CD4-positive, alpha-beta T cell (primary cell): ENCODE data around the gene REEP6. TPM values are rescaled to one million over a fixed set of nuclear protein-coding genes. Genes with fewer than 3 reads are reported as not detected.

Experiments
- ATAC-seq: fragments of 200-7000 bp; cut with Tn5 transposase; one replicate; pipeline ENCODE4 v1.10.0; 2022; ENCODE audit warnings: mild to moderate bottlenecking; ENCODE audit not compliant: poor library complexity
- CTCF ChIA-PET: fragments of 350-600 bp; sonication (Branson Sonifier 250); formaldehyde crosslinking; loops from one replicate; lab custom pipeline; 2021; ENCODE audit warnings: antibody characterized with exemption, inconsistent platforms; lab: Charles Lee
- POLR2A ChIA-PET: fragments of 350-600 bp; sonication (Branson Sonifier 250); formaldehyde crosslinking; loops from one replicate; lab custom pipeline; 2021; ENCODE audit warnings: antibody characterized with exemption, inconsistent platforms; lab: Charles Lee
- DNase-seq, 14 experiments: peaks; one replicate each; pipeline ENCODE4 v3.0.0-alpha.2; 2013 to 2020; ENCODE audit warnings: mixed read lengths in 2 of 14
- H3K27ac ChIP-seq, 2 donors: one replicate each; pipeline versions ENCODE4 v1.5.1 to v1.7.0; 2013; ENCODE audit warnings: low read length in 2 of 2, low read depth in 1 of 2, mild to moderate bottlenecking in 1 of 2
- H3K27me3 ChIP-seq, 2 experiments: 1 replicate in 1 of 2; 2 replicates in 1 of 2; pipeline versions ENCODE4 v1.6.1 to v1.7.0; 2013; ENCODE audit warnings: low read length in 2 of 2, control low read depth in 1 of 2, mild to moderate bottlenecking in 1 of 2, moderate library complexity in 1 of 2; ENCODE audit not compliant: insufficient read depth in 2 of 2, control insufficient read depth in 1 of 2
- H3K36me3 ChIP-seq: one replicate; pipeline ENCODE4 v1.6.1; 2013; ENCODE audit warnings: low read length, control low read depth; ENCODE audit not compliant: insufficient read depth
- H3K4me1 ChIP-seq: one replicate; pipeline ENCODE4 v1.6.1; 2013; ENCODE audit warnings: low read length, control low read depth; ENCODE audit not compliant: insufficient read depth
- H3K4me3 ChIP-seq: one replicate; pipeline ENCODE4 v1.5.1; 2013; ENCODE audit warnings: mild to moderate bottlenecking, low read length, moderate library complexity
- H3K9me3 ChIP-seq, 2 experiments: 1 replicate in 1 of 2; 2 replicates in 1 of 2; pipeline versions ENCODE4 v1.6.1 to v1.7.0; 2013; ENCODE audit warnings: low read length in 2 of 2, mild to moderate bottlenecking in 2 of 2, control low read depth in 1 of 2, moderate library complexity in 1 of 2; ENCODE audit not compliant: control insufficient read depth in 1 of 2, insufficient read depth in 1 of 2
- H3K27ac Mint-ChIP-seq: one replicate; pipeline ENCODE4 v1.8.0; 2020; ENCODE audit warnings: mixed read lengths
- H3K27me3 Mint-ChIP-seq: one replicate; pipeline ENCODE4 v1.8.0; 2021; ENCODE audit warnings: mixed read lengths
- H3K36me3 Mint-ChIP-seq: one replicate; pipeline ENCODE4 v1.8.0; 2021; ENCODE audit warnings: low read depth, mixed read lengths
- H3K4me1 Mint-ChIP-seq: one replicate; pipeline ENCODE4 v1.8.0; 2021; ENCODE audit warnings: low read depth, mixed read lengths
- H3K4me3 Mint-ChIP-seq: one replicate; pipeline ENCODE4 v1.8.0; 2020; ENCODE audit warnings: mild to moderate bottlenecking, mixed read lengths
- H3K9me3 Mint-ChIP-seq: one replicate; pipeline ENCODE4 v1.8.0; 2020; ENCODE audit warnings: mixed read lengths
- intact Hi-C, 2 experiments: fragments of 100-400 bp; cut with DNase I in 1 of 2; cut with micrococcal nuclease in 1 of 2; formaldehyde crosslinking; loops; one replicate each; pipeline versions ENCODE4 v1.15.1 to v1.9.0; 2023 to 2025; cut with DNase I, micrococcal nuclease
- total RNA-seq, 174 experiments: library from RNA in 2 of 174; stranded (reverse) in 2 of 174; gene quantifications; one replicate each; pipeline ENCODE4 v1.2.3 and lab custom pipeline; 2021 to 2026
- TF ChIP-seq, protein P1 (sequence below): fragments of 200-600 bp; IDR thresholded peaks from one replicate; pipeline ENCODE4 v1.8.0; 2022; ENCODE audit warnings: antibody characterized with exemption, mild to moderate bottlenecking

Gene REEP6
- total RNA-seq, 2 experiments from 2014 or later = 2.2 to 2.8 TPM

DNA sequence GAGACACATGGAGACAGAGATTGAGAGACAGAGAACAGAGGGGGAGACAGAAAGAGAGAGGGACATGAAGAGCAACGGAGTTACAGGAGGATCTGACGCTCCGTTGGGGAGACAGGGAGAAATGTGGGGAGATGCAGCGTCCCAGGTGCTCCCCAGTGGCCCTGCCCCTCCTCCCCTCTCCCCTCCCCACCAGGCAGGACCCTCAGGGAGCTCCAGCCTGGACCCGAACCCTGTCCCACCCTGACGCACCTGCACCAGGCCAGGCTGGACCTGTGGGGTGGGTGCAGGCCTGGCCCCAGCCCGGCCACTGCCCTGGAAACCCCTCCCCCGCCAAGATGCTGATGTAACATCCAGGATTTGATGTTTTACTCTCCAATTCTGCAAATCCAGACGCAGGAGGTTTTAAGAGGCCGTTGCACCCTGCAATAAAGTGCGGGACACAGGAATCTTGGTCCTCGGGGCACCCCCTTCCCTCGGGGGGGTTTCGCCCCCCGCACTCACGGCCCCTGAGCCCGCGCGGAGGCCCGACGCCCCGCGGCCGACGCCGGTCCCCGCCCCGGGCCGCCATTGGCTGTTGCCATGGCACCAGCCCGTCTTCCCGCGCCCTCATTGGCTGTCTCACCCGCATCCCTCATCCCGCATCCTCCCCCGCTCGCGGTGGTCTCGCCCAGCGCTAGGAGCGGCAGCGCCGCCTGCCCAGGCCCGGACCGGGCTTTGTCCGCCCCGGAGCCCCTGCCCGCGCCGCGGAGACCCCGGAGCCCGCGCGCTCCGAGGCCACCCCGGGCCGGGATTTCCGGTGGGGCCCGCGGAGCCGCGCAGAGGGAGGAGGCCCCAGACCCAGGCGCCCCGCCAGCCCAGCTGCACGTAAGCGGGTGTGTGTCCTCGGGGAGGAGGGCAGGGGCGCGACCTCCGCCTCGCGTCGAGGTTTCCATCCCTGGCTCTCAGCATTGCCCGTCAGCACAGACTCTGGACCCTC is 41.2 kb upstream of the REEP6 start, which contains the start of gene APC2:
Gene APC2, plus strand, starts transcription at position 655 of the 976 bp plus-strand sequence. CDS start 2,881 bp downstream, outside the sequence.
- Histone ChIP-seq H3K36me3 (no peaks in the 10 kb centered on the region), H3K9me3 (peaks cover 0 to 46% of the 10 kb centered on the region in 2 experiments), H3K27ac (no peak within 1 kb of the TSS), H3K4me3 (no peak within 1 kb of the TSS), H3K27me3 (peaks cover 61 to 87% of the 10 kb centered on the region in 2 experiments), H3K4me1 (peaks cover 42% of the 10 kb centered on the region)
- no peak within 1 kb of the TSS for H3K27ac Mint-ChIP-seq
- CTCF ChIA-PET = no interaction called here
- H3K27me3 Mint-ChIP-seq = peaks cover 64% of the 10 kb centered on the region
- intact Hi-C loops = no loop called here
- peak within 1 kb of the TSS; percentile 1 for H3K4me3 Mint-ChIP-seq
- POLR2A ChIA-PET = no interaction called here
- no peaks in the 10 kb centered on the region for H3K36me3 Mint-ChIP-seq
- H3K9me3 Mint-ChIP-seq = no peaks in the 10 kb centered on the region
- peak; percentile 34 for ATAC-seq
- peak in 3 of 14 experiments; percentile 25 to 54 (median 30) for DNase-seq
- TF ChIP-seq, protein P1, sequence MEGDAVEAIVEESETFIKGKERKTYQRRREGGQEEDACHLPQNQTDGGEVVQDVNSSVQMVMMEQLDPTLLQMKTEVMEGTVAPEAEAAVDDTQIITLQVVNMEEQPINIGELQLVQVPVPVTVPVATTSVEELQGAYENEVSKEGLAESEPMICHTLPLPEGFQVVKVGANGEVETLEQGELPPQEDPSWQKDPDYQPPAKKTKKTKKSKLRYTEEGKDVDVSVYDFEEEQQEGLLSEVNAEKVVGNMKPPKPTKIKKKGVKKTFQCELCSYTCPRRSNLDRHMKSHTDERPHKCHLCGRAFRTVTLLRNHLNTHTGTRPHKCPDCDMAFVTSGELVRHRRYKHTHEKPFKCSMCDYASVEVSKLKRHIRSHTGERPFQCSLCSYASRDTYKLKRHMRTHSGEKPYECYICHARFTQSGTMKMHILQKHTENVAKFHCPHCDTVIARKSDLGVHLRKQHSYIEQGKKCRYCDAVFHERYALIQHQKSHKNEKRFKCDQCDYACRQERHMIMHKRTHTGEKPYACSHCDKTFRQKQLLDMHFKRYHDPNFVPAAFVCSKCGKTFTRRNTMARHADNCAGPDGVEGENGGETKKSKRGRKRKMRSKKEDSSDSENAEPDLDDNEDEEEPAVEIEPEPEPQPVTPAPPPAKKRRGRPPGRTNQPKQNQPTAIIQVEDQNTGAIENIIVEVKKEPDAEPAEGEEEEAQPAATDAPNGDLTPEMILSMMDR = no peak
- H3K4me1 Mint-ChIP-seq = peaks cover 20% of the 10 kb centered on the region

DNA sequence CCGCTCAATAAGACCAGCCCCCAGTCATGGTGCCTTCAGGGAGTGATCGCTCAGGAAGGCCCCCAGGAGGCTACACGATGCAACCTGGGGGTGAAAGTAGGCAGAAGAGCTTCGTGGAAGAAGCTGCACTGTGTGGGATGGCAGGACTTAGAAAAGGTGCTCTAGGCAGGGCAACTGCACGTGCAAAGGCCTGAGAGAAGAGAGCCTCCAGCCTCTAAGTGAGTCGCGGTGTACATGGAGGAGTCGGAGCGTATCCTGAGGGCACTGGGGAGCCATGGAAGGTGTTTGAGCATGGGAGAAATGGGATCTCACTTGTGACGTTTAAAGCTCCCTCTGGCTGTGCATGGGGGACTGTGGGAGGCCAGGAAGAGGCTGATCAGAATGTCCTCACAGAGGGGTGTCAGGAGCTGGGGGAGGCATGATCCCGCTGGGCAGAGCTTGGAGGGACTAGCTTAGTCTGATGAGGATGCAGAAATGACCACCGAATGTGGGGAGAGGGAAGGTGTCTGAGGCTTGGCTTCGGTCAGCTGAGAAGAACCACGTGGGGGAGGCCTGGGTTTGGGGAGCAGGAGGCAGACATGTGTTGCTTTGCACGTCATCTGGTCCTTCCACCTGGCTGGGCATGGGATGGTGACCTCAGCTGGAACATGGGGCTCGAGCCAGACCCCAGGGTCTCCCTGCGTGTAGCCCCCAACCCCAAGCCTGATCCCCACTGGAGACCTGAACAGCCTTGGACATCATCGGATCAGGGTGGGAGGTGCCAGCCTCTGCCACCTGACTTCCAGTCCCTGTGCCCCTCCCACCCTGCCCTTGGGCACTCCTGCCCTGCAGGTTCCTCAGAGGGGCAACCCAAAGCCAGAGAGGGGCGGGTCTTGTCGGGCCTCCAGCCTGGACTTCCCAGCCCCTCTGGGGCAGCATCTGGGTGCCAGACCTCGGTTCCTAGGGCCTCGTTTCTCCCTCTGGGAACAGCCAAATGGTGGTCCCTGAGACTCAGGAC is 39.9 kb upstream of the REEP6 start:
- CTCF ChIA-PET = no interaction called here
- Mint-ChIP-seq H3K36me3 (no peaks in the 10 kb centered on the region), H3K9me3 (no peaks in the 10 kb centered on the region), H3K4me1 (peaks cover 31% of the 10 kb centered on the region), H3K27me3 (peaks cover 77% of the 10 kb centered on the region), H3K27ac (no peak overlapping the region), H3K4me3 (peak overlapping the region; percentile 1)
- Histone ChIP-seq H3K4me3 (no peak overlapping the region), H3K27me3 (peaks cover 73 to 95% of the 10 kb centered on the region in 2 experiments), H3K4me1 (peaks cover 43% of the 10 kb centered on the region), H3K9me3 (peaks cover 0 to 55% of the 10 kb centered on the region in 2 experiments), H3K27ac (no peak overlapping the region), H3K36me3 (no peaks in the 10 kb centered on the region)
- ATAC-seq (no peak), DNase-seq (no peak)
- POLR2A ChIA-PET = no interaction called here
- TF ChIP-seq, protein P1 = no peak
- intact Hi-C loops = no loop called here
